Tibial nerve (tissue), 4 donors: ENCODE results near the gene DECR2. TPM values are rescaled to one million over a fixed set of nuclear protein-coding genes. Genes with fewer than 3 reads are reported as not detected.
"Not testable (repeated sequence)": the region's sequence is repeated elsewhere in the genome, so short reads cannot be mapped to it uniquely, and the experiment has no call there.

ENCODE experiments used
- DNase-seq, 2 donors: peaks; one replicate each; pipeline ENCODE4 v3.0.0-alpha.2; 2019; ENCODE audit warnings: low spot score in 2 of 2
- H3K27ac ChIP-seq, 4 donors: fragments of 200-600 bp; sonication (generic) in 3 of 4; one replicate each; pipeline ENCODE4 v1.5.1; 2017 to 2019; ENCODE audit warnings: mild to moderate bottlenecking in 1 of 4
- H3K27me3 ChIP-seq, 2 donors: fragments of 200-600 bp; sonication (generic) in 1 of 2; one replicate each; pipeline versions ENCODE4 v1.5.1 to v1.6.0; 2017 to 2019
- H3K36me3 ChIP-seq, 3 donors: fragments of 200-600 bp; sonication (generic); one replicate each; pipeline ENCODE4 v1.5.1; 2018 to 2019
- H3K4me1 ChIP-seq, 4 donors: fragments of 200-600 bp; sonication (generic) in 3 of 4; one replicate each; pipeline ENCODE4 v1.5.1; 2017 to 2019
- H3K4me3 ChIP-seq, 4 donors: fragments of 200-600 bp; sonication (generic) in 3 of 4; one replicate each; pipeline ENCODE4 v1.5.1; 2017 to 2019; ENCODE audit warnings: mild to moderate bottlenecking in 1 of 4, moderate library complexity in 1 of 4
- H3K9me3 ChIP-seq, 4 donors: fragments of 200-600 bp; sonication (generic) in 3 of 4; one replicate each; pipeline ENCODE4 v1.5.1; 2017 to 2019
- EP300 ChIP-seq, 2 donors: sonication (generic); formaldehyde crosslinking; IDR thresholded peaks; one replicate each; pipeline ENCODE4 v1.6.1; 2017; ENCODE audit warnings: antibody characterized with exemption in 2 of 2, mild to moderate bottlenecking in 1 of 2
- POLR2A ChIP-seq, 2 donors: fragments of 450-650 bp; IDR thresholded peaks; one replicate each; pipeline ENCODE4 v1.6.1; 2017; ENCODE audit warnings: antibody characterized with exemption in 2 of 2, mild to moderate bottlenecking in 2 of 2, moderate library complexity in 2 of 2
- WGBS, 2 donors: methylation state at CpG; one replicate each; pipeline ENCODE4 v1.1.5; 2018; 5-methylcytosine and 5-hydroxymethylcytosine counted together
- total RNA-seq, 4 donors: library from RNA; depleted of rRNA; stranded (reverse); fragments of >200 nt; gene quantifications; one replicate each; pipeline ENCODE4 v1.1.0, GENCODE V29; 2016
- TF ChIP-seq, protein P1 (sequence below), 5 experiments: fragments of 200-600 bp in 3 of 5; fragments of 450-650 bp in 2 of 5; sonication (generic) in 3 of 5; IDR thresholded peaks; one replicate each; pipeline ENCODE4 v1.5.1; 2016 to 2019; ENCODE audit warnings: antibody characterized with exemption in 5 of 5, mild to moderate bottlenecking in 3 of 5, moderate library complexity in 2 of 5

DECR2 gene
- total RNA-seq, 4 donors from 2014 or later = 20.3 to 68.4 (median 33.6) TPM

GRCh38 chr16:386641-387156 lies 15.0 kb upstream of the DECR2 start:
- no peak overlapping the region for H3K4me3 ChIP-seq
- no peaks in the 10 kb centered on the region for H3K36me3 ChIP-seq
- DNase-seq = no peak
- H3K4me1 ChIP-seq = peaks cover 0 to 20% (median 7%) of the 10 kb centered on the region in 4 donors
- no peaks in the 10 kb centered on the region for H3K27me3 ChIP-seq
- peak overlapping the region in 2 of 4 donors; percentile 43 to 71 for H3K27ac ChIP-seq
- H3K9me3 ChIP-seq = no peaks in the 10 kb centered on the region
- WGBS, 2 donors = 45 to 47% methylated on average over 19 of the region's 19 CpGs
- TF ChIP-seq EP300 (IDR thresholded peaks at IDR 0.05) (no peak), POLR2A (IDR thresholded peaks at IDR 0.05) (no peak)
- TF ChIP-seq, protein P1, sequence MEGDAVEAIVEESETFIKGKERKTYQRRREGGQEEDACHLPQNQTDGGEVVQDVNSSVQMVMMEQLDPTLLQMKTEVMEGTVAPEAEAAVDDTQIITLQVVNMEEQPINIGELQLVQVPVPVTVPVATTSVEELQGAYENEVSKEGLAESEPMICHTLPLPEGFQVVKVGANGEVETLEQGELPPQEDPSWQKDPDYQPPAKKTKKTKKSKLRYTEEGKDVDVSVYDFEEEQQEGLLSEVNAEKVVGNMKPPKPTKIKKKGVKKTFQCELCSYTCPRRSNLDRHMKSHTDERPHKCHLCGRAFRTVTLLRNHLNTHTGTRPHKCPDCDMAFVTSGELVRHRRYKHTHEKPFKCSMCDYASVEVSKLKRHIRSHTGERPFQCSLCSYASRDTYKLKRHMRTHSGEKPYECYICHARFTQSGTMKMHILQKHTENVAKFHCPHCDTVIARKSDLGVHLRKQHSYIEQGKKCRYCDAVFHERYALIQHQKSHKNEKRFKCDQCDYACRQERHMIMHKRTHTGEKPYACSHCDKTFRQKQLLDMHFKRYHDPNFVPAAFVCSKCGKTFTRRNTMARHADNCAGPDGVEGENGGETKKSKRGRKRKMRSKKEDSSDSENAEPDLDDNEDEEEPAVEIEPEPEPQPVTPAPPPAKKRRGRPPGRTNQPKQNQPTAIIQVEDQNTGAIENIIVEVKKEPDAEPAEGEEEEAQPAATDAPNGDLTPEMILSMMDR (IDR thresholded peaks at IDR 0.05) = no peak

DNA sequence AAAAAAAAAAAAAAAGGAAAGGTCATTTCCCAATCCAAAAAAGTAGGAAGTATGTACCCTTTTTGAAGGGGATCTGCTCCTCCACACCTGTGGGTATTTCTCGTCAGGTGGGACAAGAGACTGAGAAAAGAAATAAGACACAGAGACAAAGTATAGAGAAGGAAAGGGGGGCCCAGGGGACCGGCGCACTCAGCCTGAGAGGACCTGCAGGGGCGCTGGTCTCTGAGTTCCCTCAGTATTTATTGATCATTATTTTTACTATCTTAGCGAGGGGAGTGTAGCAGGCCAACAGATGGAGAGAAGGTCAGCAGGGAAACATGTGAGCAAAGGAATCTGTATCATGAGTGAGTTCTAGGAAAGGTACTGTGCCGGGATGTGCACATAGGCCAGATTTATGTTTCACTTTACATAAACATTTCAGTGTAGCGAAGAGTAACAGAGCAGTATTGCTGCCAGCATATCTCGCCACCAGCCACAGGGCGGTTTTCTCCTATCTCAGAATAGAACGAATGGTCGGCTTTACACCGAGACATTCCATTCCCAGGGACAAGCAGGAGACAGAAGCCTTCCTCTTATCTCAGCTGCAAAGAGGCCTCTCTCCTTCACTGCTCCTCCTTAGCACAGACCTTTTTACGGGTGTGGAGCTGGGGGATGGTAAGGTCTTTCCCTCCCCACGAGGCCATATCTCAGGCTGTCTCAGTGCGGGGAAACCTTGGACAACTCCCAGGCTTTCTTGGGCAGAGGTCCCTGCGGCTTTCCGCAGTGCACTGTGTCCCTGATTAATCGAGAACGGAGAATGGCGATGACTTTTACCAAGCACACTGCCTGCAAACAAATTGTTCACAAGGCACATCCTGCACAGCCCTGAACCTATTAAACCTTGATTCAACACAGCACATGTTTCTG lies 13.7 kb upstream of the DECR2 start:
- H3K36me3 ChIP-seq, H3K27me3 ChIP-seq, H3K4me3 ChIP-seq, H3K9me3 ChIP-seq, DNase-seq: not testable (repeated sequence)
- peaks cover 0 to 14% (median 4%) of the 10 kb centered on the region in 4 donors for H3K4me1 ChIP-seq
- H3K27ac ChIP-seq = peak overlapping the region in 1 of 4 donors; percentile 50
- 52 to 60% methylated on average over 20 of the region's 20 CpGs for WGBS, 2 donors

DNA sequence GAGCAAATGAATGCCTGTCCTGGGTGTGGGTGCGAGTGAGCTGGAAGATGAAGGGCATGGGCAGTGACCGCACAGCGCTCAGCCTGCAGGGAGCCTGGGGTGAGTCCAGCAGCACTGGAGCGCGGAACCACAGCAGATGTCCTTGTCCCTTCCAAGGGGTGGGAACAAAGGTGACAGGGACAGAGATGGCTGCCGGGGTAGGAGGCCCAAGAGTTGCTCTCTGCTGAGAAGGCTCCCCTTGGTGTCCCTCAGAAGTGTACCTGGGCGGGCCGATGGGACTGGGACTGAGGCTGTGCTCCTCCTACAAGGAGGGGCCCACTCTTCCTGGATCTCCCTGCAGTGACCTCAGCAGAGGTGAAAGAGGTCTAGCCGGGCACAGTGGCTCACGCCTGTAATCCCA lies 12.3 kb upstream of the DECR2 start:
- Histone ChIP-seq H3K9me3 (no peaks in the 10 kb centered on the region), H3K36me3 (no peaks in the 10 kb centered on the region), H3K4me1 (peaks cover 0 to under 1% (median 0%) of the 10 kb centered on the region in 4 donors), H3K27me3 (no peaks in the 10 kb centered on the region), H3K4me3 (no peak overlapping the region), H3K27ac (no peak overlapping the region)
- DNase-seq = no peak
- TF ChIP-seq, protein P1 (IDR thresholded peaks at IDR 0.05) = no peak
- TF ChIP-seq EP300 (IDR thresholded peaks at IDR 0.05) (no peak), POLR2A (IDR thresholded peaks at IDR 0.05) (no peak)
- 88 to 89% methylated on average over 10 of the region's 10 CpGs for WGBS, 2 donors

DNA sequence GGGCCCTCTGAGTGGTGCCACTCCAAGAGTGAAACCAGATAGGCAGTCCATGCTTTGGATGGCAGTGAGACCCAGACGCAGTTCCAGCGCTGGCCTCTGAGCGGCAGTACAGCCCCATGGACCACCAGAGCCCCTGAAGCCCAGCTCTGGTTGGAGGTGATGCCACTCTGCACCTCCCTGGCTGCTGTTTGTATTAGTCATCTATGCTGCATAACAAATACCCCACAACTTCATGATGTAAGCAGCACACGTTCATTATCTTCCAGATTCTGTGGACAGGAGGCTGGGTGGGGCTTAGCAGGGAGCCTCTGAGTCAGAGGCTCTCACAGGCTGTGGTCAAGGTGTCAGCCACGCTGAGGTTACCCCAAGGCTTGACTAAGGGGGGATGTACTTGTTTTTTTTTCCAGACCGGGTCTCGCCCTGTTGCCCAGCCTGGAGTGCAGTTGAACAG lies 9.8 kb upstream of the DECR2 start:
- Histone ChIP-seq H3K4me3 (no peak overlapping the region), H3K4me1 (peaks cover 0 to 10% (median 8%) of the 10 kb centered on the region in 4 donors), H3K9me3 (no peaks in the 10 kb centered on the region), H3K36me3 (no peaks in the 10 kb centered on the region), H3K27ac (no peak overlapping the region), H3K27me3 (no peaks in the 10 kb centered on the region)
- 65 to 92% methylated on average over 4 to 7 of the region's 7 CpGs for WGBS, 2 donors
- no peak for TF ChIP-seq POLR2A (IDR thresholded peaks at IDR 0.05)
- TF ChIP-seq, protein P1 (IDR thresholded peaks at IDR 0.05) = peak; percentile 33 to 65 (median 53)
- DNase-seq = no peak

DNA sequence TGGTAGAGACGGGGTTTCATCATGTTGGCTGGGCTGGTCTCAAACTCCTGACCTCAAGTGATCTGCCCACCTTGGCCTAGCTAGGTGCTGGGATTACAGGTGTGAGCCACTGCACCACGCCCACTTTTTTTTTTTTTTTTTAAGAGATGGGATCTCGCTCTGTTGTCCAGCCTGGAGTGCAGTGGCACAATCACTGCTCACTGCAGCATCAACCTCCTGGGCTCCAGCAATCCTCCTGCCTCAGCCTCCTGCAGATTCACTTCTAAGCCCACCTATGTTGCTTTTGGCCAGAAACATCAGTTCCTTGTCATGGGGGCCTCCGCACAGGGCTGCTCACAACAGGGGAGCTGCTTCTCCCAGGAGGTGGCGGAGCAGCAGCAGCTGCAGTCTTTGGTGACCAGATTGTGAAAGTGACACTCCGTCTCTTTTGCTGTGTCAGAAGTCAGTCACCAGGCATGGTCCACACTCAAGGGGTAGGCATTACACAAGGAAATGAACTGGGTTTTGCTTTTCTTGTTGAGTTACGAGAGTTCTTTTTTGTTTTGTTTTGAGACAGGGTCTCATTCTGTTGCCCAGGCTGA lies 9.1 kb upstream of the DECR2 start:
- TF ChIP-seq EP300 (IDR thresholded peaks at IDR 0.05) (no peak), POLR2A (IDR thresholded peaks at IDR 0.05) (no peak)
- TF ChIP-seq, protein P1 (IDR thresholded peaks at IDR 0.05) = no peak
- 92 to 96% methylated on average over 7 of the region's 7 CpGs for WGBS, 2 donors
- no peak for DNase-seq
- Histone ChIP-seq H3K27ac (no peak overlapping the region), H3K36me3 (no peaks in the 10 kb centered on the region), H3K4me3 (no peak overlapping the region), H3K4me1 (peaks cover 0 to 10% (median 8%) of the 10 kb centered on the region in 4 donors), H3K9me3 (no peaks in the 10 kb centered on the region), H3K27me3 (no peaks in the 10 kb centered on the region)
